Measurements from ENCODE around the gene TMF1.

GRCh38 chr3:69059688-69060087, 7.6 kb upstream of the TMF1 start:
- TF ChIP-seq CTCF (IDR thresholded peaks at IDR 0.05) (no peak), EZH2 (IDR thresholded peaks at IDR 0.05) (no peak)
